HG03103 (cell line): Measurements from ENCODE around the gene CDYL.

Experiments
- ATAC-seq: cut with Tn5 transposase; IDR thresholded peaks from one replicate; pipeline ENCODE4 v1.9.1; 2021; ENCODE audit warnings: low read depth; ENCODE audit not compliant: unreplicated experiment

CDYL gene

DNA sequence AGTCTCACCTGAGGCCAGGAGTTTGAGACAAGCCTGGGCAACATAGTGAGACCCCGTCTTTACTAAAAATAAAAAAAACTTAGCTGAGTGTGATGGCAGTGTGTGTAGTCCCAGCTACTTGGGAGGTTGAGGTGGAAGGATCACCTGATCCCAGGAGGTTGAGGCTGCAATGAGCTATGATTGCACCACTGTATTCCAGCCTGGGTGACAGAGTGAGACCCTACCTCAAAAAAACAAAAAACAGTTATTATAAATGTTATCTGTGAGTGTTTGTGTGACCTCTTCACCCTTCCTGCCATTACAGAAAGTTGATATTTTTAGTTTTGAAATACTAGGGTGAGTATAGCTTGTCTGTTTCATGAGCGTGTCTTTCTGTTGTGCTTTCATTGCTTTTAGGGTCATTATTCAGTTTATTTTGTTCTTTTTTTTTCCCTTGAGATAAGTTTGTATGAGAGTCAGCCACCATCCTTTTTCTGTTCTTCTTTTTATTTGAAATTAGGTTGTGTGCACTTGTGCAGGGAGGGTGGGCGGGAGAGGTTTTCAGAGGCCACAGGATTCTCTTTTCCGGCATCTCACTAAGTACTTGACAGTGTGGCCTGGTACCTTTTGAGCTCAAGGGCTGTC lies 26.2 kb downstream of the CDYL start:
- peak; percentile 52 for ATAC-seq

DNA sequence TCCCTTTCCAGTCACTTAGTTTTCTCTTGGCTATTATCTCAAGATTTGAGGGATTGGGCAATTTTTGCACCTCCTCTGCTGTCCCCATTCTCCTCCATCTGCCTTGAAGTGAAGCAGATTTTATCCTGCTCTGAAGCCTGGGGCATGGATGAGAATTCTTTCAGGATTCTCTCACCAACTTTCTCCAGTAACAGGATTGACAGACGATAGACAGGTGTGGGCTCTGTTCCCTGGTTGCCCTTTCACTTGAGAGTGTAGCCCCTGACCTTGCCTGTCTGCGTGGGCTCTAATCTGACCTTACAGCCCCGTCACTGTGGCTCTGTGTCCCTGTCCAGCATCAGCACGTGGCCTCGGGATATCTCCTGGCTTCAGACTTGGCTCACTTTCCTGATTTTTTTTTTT lies 27.1 kb downstream of the CDYL start:
- no peak for ATAC-seq

DNA sequence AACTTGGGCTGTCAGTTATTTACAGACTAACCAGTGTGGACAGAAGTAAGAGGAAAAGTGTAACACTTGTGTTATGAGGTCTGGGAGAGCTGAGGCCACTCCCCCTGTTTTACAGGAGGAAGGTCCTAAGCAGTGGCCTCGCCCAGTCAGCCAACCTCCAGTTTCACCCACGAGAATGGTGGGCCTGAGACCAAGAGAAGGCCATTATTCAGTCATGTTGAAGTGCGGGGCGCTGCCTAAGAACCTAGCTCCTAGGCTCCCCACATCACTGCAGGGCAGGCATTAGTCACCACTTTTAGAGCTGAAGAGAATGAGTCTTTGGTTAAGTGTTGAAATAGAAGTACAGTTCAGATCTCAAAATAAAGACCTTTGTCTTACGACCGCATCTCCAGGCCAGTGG lies 27.9 kb downstream of the CDYL start:
- no peak for ATAC-seq

DNA sequence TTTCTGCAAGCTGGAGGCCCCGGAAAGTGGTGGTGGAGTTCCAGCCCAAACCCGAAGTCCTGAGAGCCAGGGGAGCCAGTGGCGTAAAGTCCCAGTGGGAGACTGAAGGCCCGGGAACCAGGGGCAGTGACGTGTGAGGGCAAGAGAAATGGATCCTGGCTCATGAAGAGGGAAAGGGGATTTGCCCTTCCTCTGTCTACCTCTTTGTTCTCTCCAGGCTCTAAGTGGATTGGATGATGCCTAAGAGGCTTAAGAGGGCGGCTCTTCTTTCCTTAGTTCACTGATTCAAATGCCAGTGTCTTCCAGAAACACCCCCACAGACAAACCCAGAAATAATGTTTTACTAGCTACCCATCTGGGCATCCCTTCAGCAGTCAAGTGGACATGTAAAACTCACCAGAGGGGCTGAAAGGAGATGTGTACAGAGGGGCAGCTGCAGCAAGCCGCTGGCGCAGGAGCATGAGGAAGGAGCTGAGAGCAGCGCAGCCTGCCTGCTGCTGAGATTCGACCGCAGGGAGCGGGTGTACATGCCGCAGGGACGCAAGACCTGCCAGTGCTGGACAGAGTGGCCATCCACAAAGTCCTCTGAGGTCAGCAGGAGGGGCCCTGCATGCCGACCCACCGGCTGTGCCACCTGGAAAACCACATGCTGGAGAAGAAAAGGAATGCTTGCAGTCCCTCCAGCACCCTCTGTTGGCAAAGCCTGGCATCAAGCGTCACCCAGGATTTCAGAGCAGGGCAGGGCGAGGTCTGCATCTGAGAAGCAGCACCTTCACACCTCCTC lies 29.5 kb downstream of the CDYL start:
- ATAC-seq, result no peak

DNA sequence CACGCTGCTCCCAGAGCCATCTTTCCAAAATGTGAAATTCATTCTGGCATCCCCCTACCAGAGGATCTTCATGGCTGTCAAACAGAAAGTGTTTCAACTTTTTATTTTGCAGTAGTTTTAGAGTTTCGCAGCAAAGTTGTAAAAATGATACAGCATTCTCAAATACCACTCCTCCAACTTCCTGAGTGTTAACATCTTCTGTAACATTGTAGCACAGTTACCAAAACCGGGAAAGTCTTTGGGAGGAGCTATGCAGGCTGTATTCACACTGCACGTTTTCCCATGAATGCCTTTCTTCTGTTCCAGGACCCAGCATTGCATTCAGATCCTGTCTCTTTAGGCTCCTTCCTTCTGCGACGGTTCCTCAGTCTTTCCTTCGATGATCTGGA lies 30.1 kb downstream of the CDYL start:
- no peak for ATAC-seq

DNA sequence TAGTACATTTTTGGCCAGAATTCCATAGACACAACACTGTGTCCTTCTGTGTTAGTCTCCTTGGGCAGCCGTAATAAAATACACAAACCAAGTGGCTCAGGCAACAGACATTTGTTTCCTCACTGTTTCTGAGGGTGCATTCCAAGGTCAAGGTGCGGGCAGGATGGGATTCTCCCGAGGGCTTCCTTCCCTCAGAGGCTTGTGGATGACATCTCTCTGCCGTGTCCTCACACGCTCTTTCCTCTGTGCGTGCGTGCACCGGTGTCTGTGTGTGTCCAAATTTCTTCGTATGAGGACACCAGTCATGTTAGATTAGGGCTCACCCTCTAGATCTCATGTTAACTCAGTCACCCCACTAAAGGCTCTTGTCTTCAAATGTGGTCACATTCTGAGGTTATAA lies 30.6 kb downstream of the CDYL start:
- ATAC-seq, result no peak

DNA sequence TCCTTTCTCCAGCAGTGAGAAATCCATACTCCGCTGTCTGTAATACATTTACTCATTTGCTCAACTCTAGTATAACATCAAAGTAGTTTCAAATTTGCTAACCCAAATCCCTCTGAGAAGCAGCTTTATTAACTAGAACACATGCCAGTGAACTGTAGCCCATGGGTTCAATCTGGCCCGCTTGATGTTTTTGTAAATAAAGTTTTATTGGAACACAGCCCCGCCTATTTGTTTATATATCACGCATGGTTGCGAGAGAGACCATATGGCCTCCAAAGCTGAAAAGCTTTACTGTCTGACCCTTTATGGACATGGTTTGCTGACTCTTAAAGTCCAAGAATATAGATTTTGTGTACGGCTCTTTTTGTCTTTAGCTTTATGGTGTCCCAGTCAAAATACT lies 32.2 kb downstream of the CDYL start:
- ATAC-seq, result no peak

DNA sequence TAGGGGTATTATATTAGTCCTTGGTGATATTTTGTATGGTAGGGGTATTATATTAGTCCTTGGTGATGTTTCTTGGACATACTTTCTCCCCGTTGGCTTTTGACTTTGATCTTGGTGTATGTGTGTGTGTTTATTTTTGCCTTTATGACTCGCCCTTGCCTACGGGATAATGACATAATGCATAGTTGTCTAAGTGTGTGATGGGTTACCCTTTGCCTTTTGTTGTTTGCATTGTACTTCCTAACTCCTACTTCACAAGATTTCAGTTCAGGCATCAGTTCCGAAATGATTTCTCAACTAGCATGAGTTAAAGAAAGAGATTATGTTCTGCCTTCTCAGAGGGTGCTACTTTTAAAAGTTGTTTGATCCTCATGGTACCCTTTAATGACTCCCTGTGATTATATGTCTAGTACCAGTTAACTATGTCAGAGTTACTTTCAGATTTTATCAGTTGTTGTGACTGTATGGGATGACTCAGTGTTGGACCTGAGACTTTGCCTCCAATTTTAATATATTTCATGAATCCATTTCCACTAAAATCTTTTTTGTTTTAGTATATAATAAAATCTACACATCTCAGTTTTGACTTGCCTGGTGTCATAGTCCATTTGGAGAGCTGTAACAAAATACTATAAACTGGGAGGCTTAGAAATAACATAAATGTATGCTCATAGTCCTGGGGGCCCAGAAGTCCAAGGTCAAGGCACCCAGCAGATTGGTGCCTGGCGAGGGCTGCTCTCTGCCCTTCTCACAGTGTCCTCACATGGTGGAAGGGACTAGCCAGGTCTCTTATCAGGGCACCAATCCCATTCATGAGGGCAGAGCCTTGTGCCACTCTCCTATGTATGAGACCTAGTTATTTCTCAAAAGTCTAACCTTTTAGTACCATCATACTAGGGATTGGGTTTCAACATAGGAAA lies 34.1 kb downstream of the CDYL start:
- no peak for ATAC-seq

DNA sequence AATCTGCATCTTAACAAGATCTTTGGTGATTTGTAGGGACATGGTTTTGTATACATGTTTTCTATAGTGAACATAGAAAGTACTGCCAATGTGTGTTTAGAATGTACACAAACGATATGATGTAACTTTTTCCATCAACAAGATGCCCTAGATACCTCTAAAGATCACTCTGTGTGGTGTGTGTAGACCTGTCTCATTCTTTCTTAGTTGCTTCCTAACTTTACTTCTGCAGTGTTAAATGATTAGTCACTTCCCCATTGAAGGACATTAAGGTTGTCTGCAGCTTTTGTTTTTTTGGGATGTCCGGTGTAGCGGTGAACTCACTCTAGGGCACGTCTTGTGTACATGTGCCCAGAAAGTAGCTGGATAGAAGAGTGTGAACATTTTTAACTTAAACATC lies 35.9 kb downstream of the CDYL start:
- ATAC-seq, result no peak

DNA sequence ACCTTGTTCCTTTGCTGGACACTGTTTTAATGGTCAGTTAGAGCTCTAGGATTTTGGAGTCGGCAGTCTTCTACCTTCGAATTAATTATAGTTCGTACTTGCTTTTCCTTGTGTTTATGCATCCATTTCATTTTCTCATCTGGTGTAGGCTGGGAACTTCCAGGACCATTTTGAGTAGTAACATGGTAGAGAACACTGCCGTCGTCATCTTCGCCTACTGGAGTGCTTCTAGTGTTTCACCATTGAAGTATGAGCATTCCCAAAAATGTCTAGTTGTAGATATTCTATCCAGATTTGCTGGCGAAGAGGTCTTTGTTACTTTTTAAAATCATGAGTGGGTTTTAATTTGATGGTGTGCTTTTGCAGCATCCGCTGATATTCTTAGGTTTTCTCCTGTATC lies 36.9 kb downstream of the CDYL start:
- ATAC-seq, result no peak

DNA sequence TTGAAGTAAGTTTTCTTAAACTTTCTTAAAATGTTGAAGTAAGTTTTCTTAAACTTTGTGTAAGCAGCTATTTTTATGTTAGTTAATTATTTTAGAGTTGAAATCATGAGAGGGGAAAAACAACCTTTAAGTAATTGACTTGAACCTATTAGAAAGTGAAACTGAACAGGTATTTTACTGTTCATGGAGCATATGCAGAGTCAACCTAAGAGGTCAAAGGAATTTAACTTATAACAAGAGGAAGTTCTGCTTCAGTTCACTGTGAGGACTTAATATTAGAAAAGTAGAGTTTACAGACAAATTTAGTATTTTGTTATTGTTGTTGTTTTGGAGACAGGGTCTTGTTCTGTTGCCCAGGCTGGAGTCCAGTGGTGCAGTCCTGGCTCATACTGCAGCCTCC lies 38.0 kb downstream of the CDYL start:
- peak; percentile 65 for ATAC-seq

DNA sequence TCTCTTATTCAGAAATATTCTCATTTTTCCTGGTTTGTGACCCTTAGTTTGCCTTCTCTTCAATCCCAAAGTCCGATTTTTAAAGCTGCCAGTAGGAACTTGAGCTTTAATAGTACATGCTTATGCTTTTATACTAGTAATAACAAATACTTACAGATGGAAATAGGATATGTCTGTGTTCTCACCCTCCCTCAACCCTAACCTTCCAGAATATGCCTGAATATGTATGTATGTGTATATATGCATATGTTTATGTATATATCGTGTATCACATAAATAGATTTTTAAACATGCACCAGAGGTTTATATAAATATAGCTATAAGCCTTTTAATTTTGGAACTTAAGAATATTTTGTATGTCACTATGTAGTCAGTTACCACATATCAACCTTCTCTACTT lies 38.8 kb downstream of the CDYL start:
- ATAC-seq, result no peak

DNA sequence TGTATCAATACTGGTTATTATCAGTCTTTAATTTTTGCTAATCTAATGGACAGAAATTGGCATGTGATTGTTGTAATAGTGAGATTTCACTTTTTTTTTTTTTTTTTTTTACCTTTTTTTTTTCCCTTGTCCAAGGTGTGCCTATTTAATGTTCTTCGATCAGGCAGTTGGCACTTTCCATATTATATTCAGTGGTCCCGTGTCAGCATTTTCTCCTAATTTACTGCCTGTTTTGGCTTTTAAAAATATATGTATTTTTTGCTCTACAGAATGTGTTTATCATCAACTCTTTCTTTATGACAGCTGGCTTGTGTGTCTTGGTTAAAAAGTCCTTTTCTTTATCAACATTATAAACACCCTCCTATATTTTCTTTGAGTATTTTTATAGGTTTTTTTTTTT lies 39.4 kb downstream of the CDYL start:
- ATAC-seq, result no peak

DNA sequence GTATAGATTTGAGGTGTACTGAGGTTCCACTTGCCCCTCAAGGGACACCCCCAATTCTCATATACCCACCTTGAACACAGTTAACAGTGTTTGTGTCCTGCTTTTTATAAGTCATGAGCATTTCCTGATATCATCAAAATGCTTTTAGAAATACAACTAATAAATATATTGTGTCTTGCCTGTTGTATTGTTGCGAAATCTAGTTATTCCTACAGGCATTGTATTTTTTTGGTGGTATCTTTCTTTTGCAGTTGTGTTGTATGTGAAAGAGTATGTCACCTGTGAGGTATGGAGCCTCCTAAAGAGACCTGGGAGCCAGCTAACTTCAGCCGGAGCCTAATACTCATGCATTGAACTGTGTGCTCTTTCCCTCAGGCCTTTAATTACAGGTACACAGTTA lies 40.7 kb downstream of the CDYL start:
- ATAC-seq, result no peak

DNA sequence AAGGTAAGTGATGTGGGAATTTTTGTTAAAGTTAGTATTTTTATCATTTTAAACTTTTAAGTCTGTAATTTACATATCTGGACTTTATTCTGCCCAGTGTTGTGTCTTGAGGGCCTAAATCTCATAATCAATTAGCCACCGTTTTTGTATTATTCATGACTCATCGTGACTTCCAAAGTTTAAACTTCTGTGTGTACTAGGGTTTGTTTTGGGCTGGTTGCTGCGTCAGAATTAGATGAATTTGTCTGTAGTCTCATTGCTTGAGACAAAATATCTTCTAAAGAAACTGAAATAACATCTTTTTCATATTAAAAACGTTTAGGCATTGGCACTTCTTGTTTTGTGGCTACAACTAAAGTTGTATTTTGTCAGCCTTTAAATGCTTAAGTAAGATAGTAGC lies 41.3 kb downstream of the CDYL start:
- ATAC-seq, result no peak

DNA sequence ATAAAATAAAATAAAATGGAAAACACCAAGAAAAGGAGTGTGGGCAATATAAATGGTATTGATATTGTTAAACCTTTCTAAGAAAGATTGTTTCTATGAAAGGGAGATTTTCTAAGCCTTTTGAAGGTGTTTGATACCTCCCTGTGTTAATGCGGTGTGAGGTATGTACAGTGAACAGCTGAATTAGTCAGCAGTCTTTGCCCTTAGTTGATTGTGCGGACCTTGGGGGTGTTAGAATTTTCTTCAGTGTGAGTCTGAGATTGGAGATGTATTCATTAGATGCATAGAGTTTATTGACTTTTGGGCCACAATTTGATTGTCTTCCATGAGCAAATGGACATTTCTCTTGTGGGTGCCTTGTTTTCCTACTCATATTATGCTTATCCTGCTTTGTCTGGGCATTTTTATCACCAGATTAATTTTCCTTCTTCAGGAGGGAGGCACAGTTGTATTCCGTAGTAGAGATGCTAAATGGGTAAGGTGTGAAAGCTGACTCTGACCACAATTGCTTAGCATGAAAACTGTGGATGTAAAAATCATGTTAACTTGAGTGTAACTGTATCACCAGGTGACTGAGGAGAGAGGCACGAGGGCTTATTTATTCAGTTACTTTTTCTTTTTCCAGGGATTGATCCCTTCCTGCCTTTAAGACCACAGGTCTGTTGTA lies 42.2 kb downstream of the CDYL start:
- ATAC-seq, result no peak

DNA sequence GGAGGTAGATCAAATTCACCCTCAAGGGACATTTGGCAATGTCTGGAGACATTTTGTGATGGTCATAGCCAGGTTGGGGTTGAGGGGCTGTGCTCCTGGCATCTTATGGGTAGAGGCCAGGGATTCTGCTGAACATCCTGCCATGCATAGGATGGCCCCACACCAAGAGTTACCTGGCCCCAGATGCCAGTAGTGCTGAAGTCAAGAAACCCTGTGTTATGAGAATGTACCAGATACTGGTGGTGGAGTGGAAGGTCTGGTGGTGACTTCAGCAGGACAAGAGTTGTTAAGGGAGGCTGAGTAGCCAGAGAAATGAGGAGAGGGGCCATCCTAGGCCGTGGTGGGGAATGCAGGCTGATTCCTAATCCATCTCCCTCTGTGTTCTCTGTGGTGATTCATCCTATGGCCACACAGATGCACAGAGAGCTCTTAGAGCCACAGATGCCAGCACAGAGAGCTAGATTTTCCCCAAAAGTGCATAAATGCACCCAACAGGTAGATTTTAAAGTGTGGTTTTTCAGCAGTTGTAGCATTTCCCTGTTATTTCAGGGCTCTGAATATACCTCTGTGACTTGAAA lies 43.6 kb downstream of the CDYL start:
- no peak for ATAC-seq

DNA sequence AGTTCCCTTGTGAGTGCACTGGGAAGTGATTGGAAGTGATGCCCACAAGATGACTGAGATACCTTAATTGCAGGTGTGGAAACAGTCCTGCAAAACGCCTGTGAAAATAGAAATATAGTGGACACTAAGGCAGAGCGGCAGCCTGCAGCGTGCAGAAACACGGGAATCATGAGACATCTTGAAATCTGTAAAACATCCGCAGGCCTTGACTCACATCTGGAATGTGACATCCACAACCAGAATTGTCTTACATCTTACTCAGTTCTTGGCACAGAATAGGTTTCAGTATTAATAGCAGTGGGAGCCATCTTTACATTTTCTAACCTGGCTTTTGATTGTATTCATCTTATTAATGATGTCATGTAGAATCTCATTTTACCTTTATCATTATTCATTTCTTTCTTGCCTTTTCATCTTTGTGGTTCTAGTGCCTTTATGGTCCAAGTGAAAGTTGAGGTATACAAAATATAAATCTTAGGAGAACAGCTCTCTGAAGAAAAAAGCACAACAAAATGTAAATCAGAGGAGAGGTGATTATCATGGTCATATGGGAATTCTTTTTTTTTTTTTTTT lies 44.6 kb downstream of the CDYL start:
- ATAC-seq, result no peak

DNA sequence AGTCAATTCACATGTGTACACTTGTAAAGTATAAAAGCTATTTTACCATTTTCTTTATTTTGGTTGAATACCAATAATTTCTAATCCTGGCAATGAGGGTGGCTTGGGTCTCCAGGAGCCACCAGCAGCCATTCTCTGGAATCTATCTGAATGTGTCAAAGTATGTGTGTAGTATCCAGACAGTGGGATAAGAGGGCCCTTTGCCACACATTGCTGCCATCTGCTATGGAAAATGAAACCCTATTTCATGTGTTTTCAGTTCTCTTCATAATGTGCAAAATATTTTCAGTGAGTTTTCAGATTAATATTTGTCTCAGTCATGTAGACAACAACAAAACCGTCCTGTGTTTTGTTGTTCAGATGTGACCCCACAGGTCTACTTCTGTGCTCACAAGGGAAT lies 46.3 kb downstream of the CDYL start:
- no peak for ATAC-seq

DNA sequence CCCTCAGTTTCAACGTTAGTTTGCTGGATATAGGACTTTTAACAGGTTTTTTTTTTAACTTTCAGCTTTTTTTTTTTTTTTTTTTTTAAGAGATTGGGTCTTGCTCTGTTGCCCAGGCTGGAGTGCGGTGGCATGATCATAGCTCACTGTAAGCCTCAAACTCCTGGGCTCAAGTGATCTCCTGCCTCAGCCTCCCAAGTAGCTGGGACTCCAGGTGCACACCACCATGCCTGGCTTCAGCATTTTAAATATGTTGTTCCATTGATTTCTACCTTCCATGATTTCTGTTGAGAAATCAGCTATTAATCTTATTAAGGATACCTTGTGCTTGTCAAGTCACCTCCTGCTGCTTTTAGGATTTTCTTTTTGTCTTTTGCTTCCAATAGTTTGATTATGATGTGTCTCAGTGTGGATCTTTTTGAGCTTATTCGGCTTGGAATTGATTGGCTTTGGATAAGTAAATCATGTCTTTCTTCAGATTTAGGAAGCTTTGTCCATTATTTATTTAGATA lies 52.0 kb downstream of the CDYL start:
- ATAC-seq, result no peak
